22Rv1 (cell line): ENCODE measurements around the gene MAGI2.

Experiments
- ZFX ChIP-seq: fragments of 450-650 bp; IDR thresholded peaks from 2 replicates; pipeline ENCODE4 v1.6.1; 2017; ENCODE audit warnings: antibody characterized with exemption, borderline replicate concordance
- TF ChIP-seq, protein P1 (sequence below): fragments of 450-650 bp; IDR thresholded peaks from 2 replicates; pipeline ENCODE4 v1.5.1; 2017; ENCODE audit warnings: mild to moderate bottlenecking

DNA sequence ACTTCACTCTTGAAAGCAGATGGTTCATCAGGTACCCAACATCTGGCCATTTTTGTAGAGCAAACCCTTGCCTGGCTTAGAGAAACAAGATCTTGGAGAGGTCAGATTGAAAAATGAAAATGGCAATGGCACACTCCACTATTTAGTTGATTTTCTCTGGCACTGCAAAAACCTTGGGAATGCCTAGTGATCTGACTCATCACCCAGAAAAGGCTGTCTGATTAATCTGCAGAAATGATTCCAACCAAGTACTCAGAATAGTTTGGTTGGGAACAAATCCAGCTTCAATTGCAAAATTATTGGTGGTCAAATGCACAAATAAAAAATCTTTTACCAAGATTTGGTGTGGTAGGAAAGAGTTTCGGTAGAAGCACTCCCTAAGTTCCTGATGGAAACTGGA, 1303.7 kb downstream of the MAGI2 start:
- TF ChIP-seq, protein P1, sequence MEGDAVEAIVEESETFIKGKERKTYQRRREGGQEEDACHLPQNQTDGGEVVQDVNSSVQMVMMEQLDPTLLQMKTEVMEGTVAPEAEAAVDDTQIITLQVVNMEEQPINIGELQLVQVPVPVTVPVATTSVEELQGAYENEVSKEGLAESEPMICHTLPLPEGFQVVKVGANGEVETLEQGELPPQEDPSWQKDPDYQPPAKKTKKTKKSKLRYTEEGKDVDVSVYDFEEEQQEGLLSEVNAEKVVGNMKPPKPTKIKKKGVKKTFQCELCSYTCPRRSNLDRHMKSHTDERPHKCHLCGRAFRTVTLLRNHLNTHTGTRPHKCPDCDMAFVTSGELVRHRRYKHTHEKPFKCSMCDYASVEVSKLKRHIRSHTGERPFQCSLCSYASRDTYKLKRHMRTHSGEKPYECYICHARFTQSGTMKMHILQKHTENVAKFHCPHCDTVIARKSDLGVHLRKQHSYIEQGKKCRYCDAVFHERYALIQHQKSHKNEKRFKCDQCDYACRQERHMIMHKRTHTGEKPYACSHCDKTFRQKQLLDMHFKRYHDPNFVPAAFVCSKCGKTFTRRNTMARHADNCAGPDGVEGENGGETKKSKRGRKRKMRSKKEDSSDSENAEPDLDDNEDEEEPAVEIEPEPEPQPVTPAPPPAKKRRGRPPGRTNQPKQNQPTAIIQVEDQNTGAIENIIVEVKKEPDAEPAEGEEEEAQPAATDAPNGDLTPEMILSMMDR = no peak
- TF ChIP-seq ZFX = no peak
